ENCODE results near the gene ACER3.

GRCh38 chr11:76844511-76844910, 16.2 kb upstream of the ACER3 start:
- TF ChIP-seq, protein P1, sequence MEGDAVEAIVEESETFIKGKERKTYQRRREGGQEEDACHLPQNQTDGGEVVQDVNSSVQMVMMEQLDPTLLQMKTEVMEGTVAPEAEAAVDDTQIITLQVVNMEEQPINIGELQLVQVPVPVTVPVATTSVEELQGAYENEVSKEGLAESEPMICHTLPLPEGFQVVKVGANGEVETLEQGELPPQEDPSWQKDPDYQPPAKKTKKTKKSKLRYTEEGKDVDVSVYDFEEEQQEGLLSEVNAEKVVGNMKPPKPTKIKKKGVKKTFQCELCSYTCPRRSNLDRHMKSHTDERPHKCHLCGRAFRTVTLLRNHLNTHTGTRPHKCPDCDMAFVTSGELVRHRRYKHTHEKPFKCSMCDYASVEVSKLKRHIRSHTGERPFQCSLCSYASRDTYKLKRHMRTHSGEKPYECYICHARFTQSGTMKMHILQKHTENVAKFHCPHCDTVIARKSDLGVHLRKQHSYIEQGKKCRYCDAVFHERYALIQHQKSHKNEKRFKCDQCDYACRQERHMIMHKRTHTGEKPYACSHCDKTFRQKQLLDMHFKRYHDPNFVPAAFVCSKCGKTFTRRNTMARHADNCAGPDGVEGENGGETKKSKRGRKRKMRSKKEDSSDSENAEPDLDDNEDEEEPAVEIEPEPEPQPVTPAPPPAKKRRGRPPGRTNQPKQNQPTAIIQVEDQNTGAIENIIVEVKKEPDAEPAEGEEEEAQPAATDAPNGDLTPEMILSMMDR (conservative IDR thresholded peaks at IDR 0.05; ENCODE audit: low read depth in 2 of 2), result no peak
- no peak for TF ChIP-seq STAT1 (IDR thresholded peaks at IDR 0.05; ENCODE audit: unreplicated experiment)
- no peak for TF ChIP-seq JUNB (IDR thresholded peaks at IDR 0.05; ENCODE audit: unreplicated experiment)
- no peak for TF ChIP-seq POLR2AphosphoS5 (IDR thresholded peaks at IDR 0.05; ENCODE audit: low read depth)
- TF ChIP-seq ETS1 (IDR thresholded peaks at IDR 0.05), result no peak
- TF ChIP-seq, protein P2, sequence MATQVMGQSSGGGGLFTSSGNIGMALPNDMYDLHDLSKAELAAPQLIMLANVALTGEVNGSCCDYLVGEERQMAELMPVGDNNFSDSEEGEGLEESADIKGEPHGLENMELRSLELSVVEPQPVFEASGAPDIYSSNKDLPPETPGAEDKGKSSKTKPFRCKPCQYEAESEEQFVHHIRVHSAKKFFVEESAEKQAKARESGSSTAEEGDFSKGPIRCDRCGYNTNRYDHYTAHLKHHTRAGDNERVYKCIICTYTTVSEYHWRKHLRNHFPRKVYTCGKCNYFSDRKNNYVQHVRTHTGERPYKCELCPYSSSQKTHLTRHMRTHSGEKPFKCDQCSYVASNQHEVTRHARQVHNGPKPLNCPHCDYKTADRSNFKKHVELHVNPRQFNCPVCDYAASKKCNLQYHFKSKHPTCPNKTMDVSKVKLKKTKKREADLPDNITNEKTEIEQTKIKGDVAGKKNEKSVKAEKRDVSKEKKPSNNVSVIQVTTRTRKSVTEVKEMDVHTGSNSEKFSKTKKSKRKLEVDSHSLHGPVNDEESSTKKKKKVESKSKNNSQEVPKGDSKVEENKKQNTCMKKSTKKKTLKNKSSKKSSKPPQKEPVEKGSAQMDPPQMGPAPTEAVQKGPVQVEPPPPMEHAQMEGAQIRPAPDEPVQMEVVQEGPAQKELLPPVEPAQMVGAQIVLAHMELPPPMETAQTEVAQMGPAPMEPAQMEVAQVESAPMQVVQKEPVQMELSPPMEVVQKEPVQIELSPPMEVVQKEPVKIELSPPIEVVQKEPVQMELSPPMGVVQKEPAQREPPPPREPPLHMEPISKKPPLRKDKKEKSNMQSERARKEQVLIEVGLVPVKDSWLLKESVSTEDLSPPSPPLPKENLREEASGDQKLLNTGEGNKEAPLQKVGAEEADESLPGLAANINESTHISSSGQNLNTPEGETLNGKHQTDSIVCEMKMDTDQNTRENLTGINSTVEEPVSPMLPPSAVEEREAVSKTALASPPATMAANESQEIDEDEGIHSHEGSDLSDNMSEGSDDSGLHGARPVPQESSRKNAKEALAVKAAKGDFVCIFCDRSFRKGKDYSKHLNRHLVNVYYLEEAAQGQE (IDR thresholded peaks at IDR 0.05; ENCODE audit: unreplicated experiment), result no peak
- no peak for TF ChIP-seq EZH2phosphoT487 (IDR thresholded peaks at IDR 0.05; ENCODE audit: unreplicated experiment)
- no peak for TF ChIP-seq EZH2 (IDR thresholded peaks at IDR 0.05; ENCODE audit: low read depth, unreplicated experiment)
- no peak for TF ChIP-seq CREB1 (CRISPR knock-in tag; IDR thresholded peaks at IDR 0.05; ENCODE audit: low read depth)
- no peak for TF ChIP-seq ZNF114 (CRISPR knock-in tag; IDR thresholded peaks at IDR 0.05)
- no peak for TF ChIP-seq ZNF331 (CRISPR knock-in tag; IDR thresholded peaks at IDR 0.05; ENCODE audit: low read depth)
- TF ChIP-seq NANOG (IDR thresholded peaks at IDR 0.05; ENCODE audit: borderline replicate concordance), result no peak
